Activated naive CD8-positive, alpha-beta T cell treated with anti-CD3 and anti-CD28 coated beads, Interleukin-2, amount 10 ng/mL, durations not matched to agents 7 days and 5 days (primary cell): Measurements from ENCODE around the gene CD151. TPM values are rescaled to one million over a fixed set of nuclear protein-coding genes. Genes with fewer than 3 reads are reported as not detected.
A peak's percentile ranks its signal among the peaks of the same experiment; 100 is the strongest.

Experiments used
- ATAC-seq: fragments of 150-1000 bp; cut with Tn5 transposase; one replicate; pipeline ENCODE4 v1.10.0; 2021; ENCODE audit warnings: low read depth, moderate library complexity
- POLR2A ChIA-PET: fragments of 350-600 bp; sonication (Branson Sonifier 250); formaldehyde crosslinking; loops from one replicate; lab custom pipeline; 2021; ENCODE audit warnings: antibody characterized with exemption; lab: Charles Lee
- DNase-seq: peaks from one replicate; pipeline ENCODE4 v3.0.0; 2021
- H3K27ac Mint-ChIP-seq: one replicate; pipeline ENCODE4 v1.8.0; 2022; ENCODE audit warnings: mild to moderate bottlenecking, mixed read lengths
- H3K27me3 Mint-ChIP-seq: one replicate; pipeline ENCODE4 v1.8.0; 2022; ENCODE audit warnings: mild to moderate bottlenecking, moderate library complexity, mixed read lengths
- H3K36me3 Mint-ChIP-seq: one replicate; pipeline ENCODE4 v1.8.0; 2021; ENCODE audit warnings: mild to moderate bottlenecking, mixed read lengths
- H3K4me1 Mint-ChIP-seq: one replicate; pipeline ENCODE4 v1.8.0; 2021; ENCODE audit warnings: mixed read lengths
- H3K4me3 Mint-ChIP-seq: one replicate; pipeline ENCODE4 v1.8.0; 2022; ENCODE audit warnings: mild to moderate bottlenecking, moderate library complexity, mixed read lengths
- H3K9me3 Mint-ChIP-seq: one replicate; pipeline ENCODE4 v1.8.0; 2021; ENCODE audit warnings: mixed read lengths
- total RNA-seq, 2 experiments: library from RNA; stranded (reverse); gene quantifications; one replicate each; pipeline ENCODE4 v1.2.3, GENCODE V29; 2021

CD151 gene
- total RNA-seq, 2 experiments from 2014 or later: 36.4 to 37.4 TPM

GRCh38 chr11:847876-848275 lies 15.1 kb downstream of the CD151 start:
- no peak overlapping the region for H3K4me3 Mint-ChIP-seq
- peaks cover 6% of the 10 kb centered on the region for H3K27me3 Mint-ChIP-seq
- DNase-seq (no peak), ATAC-seq (no peak)
- H3K4me1 Mint-ChIP-seq: peaks cover 11% of the 10 kb centered on the region
- H3K36me3 Mint-ChIP-seq: no peaks in the 10 kb centered on the region
- H3K27ac Mint-ChIP-seq: no peak overlapping the region
- POLR2A ChIA-PET: interaction anchor here (1.2 kb wide), 1 partner anchor 69 kb away, joined by 3 read pairs; no protein-coding TSS in a partner anchor
- no peaks in the 10 kb centered on the region for H3K9me3 Mint-ChIP-seq

DNA sequence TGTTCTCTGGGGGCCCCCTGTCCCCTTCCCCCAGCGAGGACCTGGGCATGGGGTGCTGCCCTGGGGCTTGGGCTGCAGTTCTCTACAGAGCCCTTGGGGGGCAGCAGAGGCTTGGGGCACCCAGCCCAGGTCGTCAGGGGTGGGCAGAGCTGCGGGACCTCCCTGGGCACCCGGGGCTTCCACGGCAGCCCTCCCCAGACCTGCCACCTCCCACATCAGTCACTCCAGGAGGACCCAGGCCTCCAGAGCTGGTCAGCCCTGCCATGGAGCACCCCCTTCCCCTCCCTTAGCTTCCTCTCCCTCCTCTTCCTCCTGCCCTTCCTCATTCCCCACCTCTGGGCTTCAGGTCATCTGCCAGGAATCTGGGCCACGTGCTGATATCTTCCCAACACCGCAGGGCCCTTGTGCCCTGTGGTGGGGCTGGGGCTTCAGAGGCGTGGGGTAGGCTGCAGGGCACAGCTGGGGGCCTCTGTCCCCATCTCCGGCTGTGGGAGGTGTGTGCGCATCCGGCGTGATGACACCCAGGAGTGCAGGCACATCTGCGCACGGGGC lies 15.7 kb downstream of the CD151 start:
- peaks cover 9% of the 10 kb centered on the region for H3K4me1 Mint-ChIP-seq
- H3K9me3 Mint-ChIP-seq: no peaks in the 10 kb centered on the region
- H3K27me3 Mint-ChIP-seq: peaks cover 6% of the 10 kb centered on the region
- H3K27ac Mint-ChIP-seq: no peak overlapping the region
- POLR2A ChIA-PET: interaction anchor here (0.7 to 1.2 kb wide), 3 partner anchors 16 to 1454 kb away, joined by 3 to 4 read pairs (median 3); partner anchors contain the start of gene CD151
- ATAC-seq (peak; percentile 59), DNase-seq (peak; percentile 80)
- H3K36me3 Mint-ChIP-seq: no peaks in the 10 kb centered on the region
- peak overlapping the region; percentile 40 for H3K4me3 Mint-ChIP-seq

GRCh38 chr11:849104-849824 lies 16.5 kb downstream of the CD151 start:
- Mint-ChIP-seq H3K27me3 (peaks cover 6% of the 10 kb centered on the region), H3K27ac (no peak overlapping the region), H3K4me3 (peak overlapping the region; percentile 75), H3K9me3 (no peaks in the 10 kb centered on the region), H3K36me3 (no peaks in the 10 kb centered on the region), H3K4me1 (peaks cover 5% of the 10 kb centered on the region)
- ATAC-seq (peak; percentile 15), DNase-seq (peak; percentile 55)
- POLR2A ChIA-PET: interaction anchor here (0.7 to 1.2 kb wide), 3 partner anchors 17 to 1453 kb away, joined by 3 to 4 read pairs (median 3); partner anchors contain the start of gene CD151

DNA sequence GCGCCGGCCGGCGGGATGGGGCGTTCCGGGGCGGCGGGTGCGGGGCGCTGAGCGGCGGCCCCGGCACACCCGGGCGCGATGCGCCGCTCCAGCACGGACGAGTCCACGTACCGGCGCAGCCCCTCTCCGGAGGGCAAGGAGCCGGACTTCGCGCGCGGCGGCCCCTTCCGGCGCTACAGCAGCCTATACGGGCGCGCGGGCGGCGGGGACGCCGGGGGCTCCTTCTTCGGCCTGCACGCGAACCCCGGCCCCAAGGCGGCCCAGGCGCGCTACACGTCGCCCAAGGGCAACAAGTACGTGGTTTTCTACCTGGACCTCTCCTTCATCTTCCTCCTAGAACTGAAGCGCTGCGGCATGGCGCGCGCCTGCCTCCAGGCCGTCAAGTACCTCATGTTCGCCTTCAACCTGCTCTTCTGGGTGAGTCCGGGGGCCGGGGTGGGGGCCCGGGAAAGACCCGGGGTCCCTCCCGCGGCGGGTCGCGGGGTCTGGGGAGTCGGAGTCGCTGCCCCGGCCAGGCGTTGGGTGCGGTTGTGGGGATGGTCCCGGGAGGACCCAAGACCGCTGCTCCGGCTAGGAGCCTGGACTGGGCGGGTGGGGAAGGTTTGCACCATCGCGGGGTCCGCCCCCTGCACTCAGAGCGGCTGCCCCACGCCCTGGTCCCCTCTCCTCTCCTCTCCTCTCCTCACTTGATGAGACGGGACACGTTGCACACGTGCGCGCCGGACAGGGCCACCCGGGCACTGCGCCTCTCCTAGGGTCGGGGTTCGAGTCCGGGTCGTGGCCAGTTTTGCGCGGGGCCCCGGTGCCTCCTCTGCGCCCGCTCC lies 17.4 kb downstream of the CD151 start:
- H3K4me1 Mint-ChIP-seq: peaks cover 5% of the 10 kb centered on the region
- H3K4me3 Mint-ChIP-seq: peak overlapping the region; percentile 37
- DNase-seq: no peak
- H3K27me3 Mint-ChIP-seq: peaks cover 6% of the 10 kb centered on the region
- POLR2A ChIA-PET: no interaction called here
- H3K27ac Mint-ChIP-seq: no peak overlapping the region
- no peaks in the 10 kb centered on the region for H3K36me3 Mint-ChIP-seq
- ATAC-seq: no peak
- no peaks in the 10 kb centered on the region for H3K9me3 Mint-ChIP-seq

- peaks cover 6% of the 10 kb centered on the region for H3K27me3 Mint-ChIP-seq
- ATAC-seq (no peak), DNase-seq (no peak)
- peaks cover 5% of the 10 kb centered on the region for H3K4me1 Mint-ChIP-seq
- H3K36me3 Mint-ChIP-seq: no peaks in the 10 kb centered on the region
- H3K9me3 Mint-ChIP-seq: no peaks in the 10 kb centered on the region
- no peak overlapping the region for H3K4me3 Mint-ChIP-seq
- POLR2A ChIA-PET: no interaction called here
- no peak overlapping the region for H3K27ac Mint-ChIP-seq
These were observed 18.3 kb downstream of the CD151 start for GRCh38 chr11:850775-851763.

DNA sequence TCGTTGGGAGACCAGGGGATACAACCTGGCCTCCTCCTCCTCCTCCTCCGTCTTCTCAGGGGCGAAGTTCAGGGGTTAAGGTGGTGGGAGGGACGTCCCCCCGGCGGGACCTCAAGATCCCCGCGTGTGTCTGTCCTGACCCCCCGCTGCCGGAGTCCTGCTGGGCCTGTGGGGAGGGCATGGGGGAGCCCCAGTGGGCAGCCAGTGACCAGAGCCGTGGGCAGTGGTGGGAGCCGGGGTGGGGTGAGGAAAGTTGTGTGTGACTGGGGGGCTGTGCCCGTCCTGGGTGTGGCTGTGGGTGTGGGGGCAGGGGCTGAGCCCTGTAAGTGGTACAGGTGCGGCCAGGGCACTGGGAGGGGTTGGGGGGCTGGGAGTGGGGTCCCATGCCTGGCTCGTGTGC lies 20.0 kb downstream of the CD151 start:
- Mint-ChIP-seq H3K27me3 (peaks cover 6% of the 10 kb centered on the region), H3K4me1 (peaks cover 3% of the 10 kb centered on the region), H3K4me3 (no peak overlapping the region), H3K27ac (no peak overlapping the region), H3K9me3 (no peaks in the 10 kb centered on the region), H3K36me3 (no peaks in the 10 kb centered on the region)
- POLR2A ChIA-PET: no interaction called here
- DNase-seq (no peak), ATAC-seq (no peak)

DNA sequence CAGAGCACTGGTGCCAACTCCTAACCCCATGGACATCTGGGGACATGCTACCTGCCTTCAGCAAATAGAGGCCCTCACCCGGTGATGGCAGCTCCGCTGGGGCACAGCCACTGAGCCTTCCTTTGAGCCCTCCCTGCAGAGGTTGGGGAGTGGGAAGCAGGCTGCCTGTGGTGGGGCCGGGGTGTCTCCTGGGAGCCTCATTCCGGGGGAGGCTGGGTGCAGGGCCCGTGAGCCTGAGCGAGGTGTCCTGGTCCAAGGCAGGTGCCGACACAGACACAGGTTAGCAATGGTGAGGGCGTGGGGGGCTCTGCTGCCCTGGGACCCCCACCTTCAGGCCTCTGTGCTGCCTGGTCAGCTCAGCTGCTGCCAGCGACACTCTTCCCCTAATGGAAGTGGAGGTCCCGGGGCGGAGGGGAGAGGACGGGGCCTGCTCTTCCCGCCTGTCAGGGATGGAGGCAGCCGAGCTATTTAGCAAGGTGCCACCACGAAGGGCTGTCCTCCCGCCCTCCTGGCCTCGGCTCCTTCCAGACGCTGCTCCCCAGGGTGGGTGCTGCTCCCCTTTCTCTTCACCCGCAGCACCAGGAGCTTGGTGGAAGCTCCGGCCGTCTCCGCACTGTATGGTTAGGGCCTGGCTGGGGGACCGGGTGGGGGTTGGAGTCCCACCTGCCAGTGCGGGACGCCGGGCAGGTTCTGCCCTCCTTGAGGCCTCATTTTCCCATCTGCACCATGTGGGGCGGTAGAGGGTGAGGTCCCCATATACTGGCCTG lies 21.1 kb downstream of the CD151 start:
- Mint-ChIP-seq H3K27ac (no peak overlapping the region), H3K4me3 (no peak overlapping the region), H3K27me3 (peaks cover 3% of the 10 kb centered on the region), H3K4me1 (no peaks in the 10 kb centered on the region), H3K9me3 (no peaks in the 10 kb centered on the region), H3K36me3 (peaks cover 2% of the 10 kb centered on the region)
- no peak for DNase-seq
- ATAC-seq: no peak
- POLR2A ChIA-PET: no interaction called here

GRCh38 chr11:854601-855329 lies 22.0 kb downstream of the CD151 start:
- no peak overlapping the region for H3K4me3 Mint-ChIP-seq
- ATAC-seq: no peak
- no peaks in the 10 kb centered on the region for H3K9me3 Mint-ChIP-seq
- H3K27ac Mint-ChIP-seq: no peak overlapping the region
- DNase-seq: no peak
- H3K36me3 Mint-ChIP-seq: peaks cover 2% of the 10 kb centered on the region
- POLR2A ChIA-PET: no interaction called here
- H3K27me3 Mint-ChIP-seq: no peaks in the 10 kb centered on the region
- H3K4me1 Mint-ChIP-seq: no peaks in the 10 kb centered on the region

- no peaks in the 10 kb centered on the region for H3K9me3 Mint-ChIP-seq
- no peak overlapping the region for H3K27ac Mint-ChIP-seq
- no peaks in the 10 kb centered on the region for H3K4me1 Mint-ChIP-seq
- peaks cover 2% of the 10 kb centered on the region for H3K36me3 Mint-ChIP-seq
- H3K4me3 Mint-ChIP-seq: no peak overlapping the region
- ATAC-seq: no peak
- no peaks in the 10 kb centered on the region for H3K27me3 Mint-ChIP-seq
- POLR2A ChIA-PET: no interaction called here
- no peak for DNase-seq
These were observed 22.6 kb downstream of the CD151 start for GRCh38 chr11:855330-855674.

DNA sequence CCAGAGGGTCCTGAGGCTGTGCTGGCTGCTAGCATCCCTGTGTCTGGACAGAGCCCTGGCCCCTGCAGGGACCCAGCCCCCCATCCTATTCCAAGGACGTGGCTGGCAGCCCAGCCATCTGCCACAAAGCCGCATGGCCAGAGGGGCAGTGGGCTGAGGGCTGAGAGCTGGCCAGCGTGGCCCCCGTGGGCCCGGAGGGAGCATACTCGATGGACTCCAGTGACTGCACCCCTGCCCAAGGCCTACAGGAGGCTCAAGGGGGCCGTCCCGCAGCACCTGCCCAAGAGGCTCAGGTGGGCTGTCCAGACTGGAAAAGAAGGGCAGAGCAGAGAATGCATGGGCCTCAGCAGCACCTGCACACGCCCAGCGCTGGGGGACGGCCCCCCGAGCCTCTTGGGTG lies 23.0 kb downstream of the CD151 start:
- POLR2A ChIA-PET: no interaction called here
- H3K9me3 Mint-ChIP-seq: no peaks in the 10 kb centered on the region
- no peak for ATAC-seq
- no peaks in the 10 kb centered on the region for H3K4me1 Mint-ChIP-seq
- H3K36me3 Mint-ChIP-seq: peaks cover 2% of the 10 kb centered on the region
- H3K27me3 Mint-ChIP-seq: no peaks in the 10 kb centered on the region
- DNase-seq: no peak
- no peak overlapping the region for H3K27ac Mint-ChIP-seq
- no peak overlapping the region for H3K4me3 Mint-ChIP-seq

- H3K4me1 Mint-ChIP-seq: no peaks in the 10 kb centered on the region
- POLR2A ChIA-PET: no interaction called here
- no peak for ATAC-seq
- no peak overlapping the region for H3K27ac Mint-ChIP-seq
- H3K36me3 Mint-ChIP-seq: peaks cover 2% of the 10 kb centered on the region
- H3K27me3 Mint-ChIP-seq: no peaks in the 10 kb centered on the region
- H3K4me3 Mint-ChIP-seq: no peak overlapping the region
- no peaks in the 10 kb centered on the region for H3K9me3 Mint-ChIP-seq
- no peak for DNase-seq
These were observed 23.6 kb downstream of the CD151 start for GRCh38 chr11:856397-856796.
